CD4-positive, alpha-beta T cell (primary cell): Measurements from ENCODE around the gene SETD6. TPM values are rescaled to one million over a fixed set of nuclear protein-coding genes. Genes with fewer than 3 reads are reported as not detected.

Experiments used
- total RNA-seq, 174 experiments: library from RNA in 2 of 174; stranded (reverse) in 2 of 174; gene quantifications; one replicate each; pipeline ENCODE4 v1.2.3 and lab custom pipeline; 2021 to 2026

The SETD6 gene
- total RNA-seq, 2 experiments from 2014 or later: 21.9 to 25.5 TPM

Other genes with a start within 250 kb of the SETD6 start
- not detected for gene PRSS54, start 220.5 kb upstream of the SETD6 start, total RNA-seq
- gene GINS3, start 123.0 kb upstream of the SETD6 start, total RNA-seq: under 1 TPM; 0.27 to 0.36 TPM
- gene NDRG4, start 15.4 kb upstream of the SETD6 start, total RNA-seq: 1 to 10 TPM; 2.8 to 3.2 TPM
- 100 to 1,000 TPM; 164 to 184 TPM for gene CNOT1, start 114.3 kb downstream of the SETD6 start, total RNA-seq
- gene SLC38A7, start 169.3 kb downstream of the SETD6 start, total RNA-seq: 1 to 10 TPM; 5.3 to 5.6 TPM
- 10 to 100 TPM; 17.4 to 18.7 TPM for gene GOT2, start 218.8 kb downstream of the SETD6 start, total RNA-seq